Measurements from ENCODE around the gene TCF7. TPM values are rescaled to one million over a fixed set of nuclear protein-coding genes. Genes with fewer than 3 reads are reported as not detected.
"Not testable (repeated sequence)": the region's sequence is repeated elsewhere in the genome, so short reads cannot be mapped to it uniquely, and the experiment has no call there.

Gene TCF7
- total RNA-seq, 1 donor from 2014 or later, result 0.67 TPM

GRCh38 chr5:134146651-134147518 lies 32.4 kb downstream of the TCF7 start:
- H3K36me3 Mint-ChIP-seq (ENCODE audit: unreplicated experiment), result peaks cover 12% of the 10 kb centered on the region
- no peaks in the 10 kb centered on the region for H3K9me3 Mint-ChIP-seq (ENCODE audit: unreplicated experiment)
- peak; percentile 46 for DNase-seq (ENCODE audit: extremely low spot score, unreplicated experiment)
- no peaks in the 10 kb centered on the region for H3K27me3 Mint-ChIP-seq (ENCODE audit: unreplicated experiment)
- H3K27ac Mint-ChIP-seq (ENCODE audit: unreplicated experiment), result no peak overlapping the region
- H3K4me1 Mint-ChIP-seq (ENCODE audit: unreplicated experiment), result peaks cover 22% of the 10 kb centered on the region
- no peak for TF ChIP-seq CTCF (IDR thresholded peaks at IDR 0.05)
- H3K4me3 Mint-ChIP-seq (ENCODE audit: unreplicated experiment), result no peak overlapping the region

GRCh38 chr5:134148316-134148715 lies 33.8 kb downstream of the TCF7 start:
- H3K27me3 Mint-ChIP-seq (ENCODE audit: unreplicated experiment), result no peaks in the 10 kb centered on the region
- H3K27ac Mint-ChIP-seq (ENCODE audit: unreplicated experiment), result peak overlapping the region; percentile 5
- peaks cover 22% of the 10 kb centered on the region for H3K4me1 Mint-ChIP-seq (ENCODE audit: unreplicated experiment)
- no peak for TF ChIP-seq CTCF (IDR thresholded peaks at IDR 0.05)
- DNase-seq (ENCODE audit: extremely low spot score, unreplicated experiment), result peak; percentile 38
- H3K36me3 Mint-ChIP-seq (ENCODE audit: unreplicated experiment), result peaks cover 20% of the 10 kb centered on the region
- H3K4me3 Mint-ChIP-seq (ENCODE audit: unreplicated experiment), result no peak overlapping the region
- H3K9me3 Mint-ChIP-seq (ENCODE audit: unreplicated experiment), result no peaks in the 10 kb centered on the region

- H3K4me3 Mint-ChIP-seq (ENCODE audit: unreplicated experiment), result no peak overlapping the region
- no peak overlapping the region for H3K27ac Mint-ChIP-seq (ENCODE audit: unreplicated experiment)
- TF ChIP-seq CTCF (IDR thresholded peaks at IDR 0.05), result no peak
- no peaks in the 10 kb centered on the region for H3K27me3 Mint-ChIP-seq (ENCODE audit: unreplicated experiment)
- H3K9me3 Mint-ChIP-seq (ENCODE audit: unreplicated experiment), result no peaks in the 10 kb centered on the region
- peaks cover 22% of the 10 kb centered on the region for H3K4me1 Mint-ChIP-seq (ENCODE audit: unreplicated experiment)
- peaks cover 22% of the 10 kb centered on the region for H3K36me3 Mint-ChIP-seq (ENCODE audit: unreplicated experiment)
- peak; percentile 32 for DNase-seq (ENCODE audit: extremely low spot score, unreplicated experiment)
Observed at GRCh38 chr5:134148986-134149539, 34.6 kb downstream of the TCF7 start.

- Mint-ChIP-seq H3K9me3 (ENCODE audit: unreplicated experiment) (no peaks in the 10 kb centered on the region), H3K27ac (ENCODE audit: unreplicated experiment) (no peak overlapping the region), H3K27me3 (ENCODE audit: unreplicated experiment) (no peaks in the 10 kb centered on the region), H3K36me3 (ENCODE audit: unreplicated experiment) (peaks cover 24% of the 10 kb centered on the region), H3K4me1 (ENCODE audit: unreplicated experiment) (peaks cover 22% of the 10 kb centered on the region), H3K4me3 (ENCODE audit: unreplicated experiment) (no peak overlapping the region)
- TF ChIP-seq CTCF (IDR thresholded peaks at IDR 0.05), result no peak
- DNase-seq (ENCODE audit: extremely low spot score, unreplicated experiment), result peak; percentile 32
Observed at GRCh38 chr5:134149571-134150303, 35.3 kb downstream of the TCF7 start.

GRCh38 chr5:134151723-134152122 lies 37.2 kb downstream of the TCF7 start:
- TF ChIP-seq CTCF (IDR thresholded peaks at IDR 0.05), result no peak
- peaks cover 33% of the 10 kb centered on the region for H3K36me3 Mint-ChIP-seq (ENCODE audit: unreplicated experiment)
- peaks cover 22% of the 10 kb centered on the region for H3K4me1 Mint-ChIP-seq (ENCODE audit: unreplicated experiment)
- no peaks in the 10 kb centered on the region for H3K27me3 Mint-ChIP-seq (ENCODE audit: unreplicated experiment)
- H3K27ac Mint-ChIP-seq (ENCODE audit: unreplicated experiment), result no peak overlapping the region
- H3K9me3 Mint-ChIP-seq (ENCODE audit: unreplicated experiment), result no peaks in the 10 kb centered on the region
- H3K4me3 Mint-ChIP-seq (ENCODE audit: unreplicated experiment), result no peak overlapping the region
- no peak for DNase-seq (ENCODE audit: extremely low spot score, unreplicated experiment)

- H3K27me3 Mint-ChIP-seq (ENCODE audit: unreplicated experiment); H3K4me3 Mint-ChIP-seq (ENCODE audit: unreplicated experiment); H3K9me3 Mint-ChIP-seq (ENCODE audit: unreplicated experiment); H3K27ac Mint-ChIP-seq (ENCODE audit: unreplicated experiment): not testable (repeated sequence)
- Mint-ChIP-seq H3K4me1 (ENCODE audit: unreplicated experiment) (peaks cover 20% of the 10 kb centered on the region), H3K36me3 (ENCODE audit: unreplicated experiment) (peaks cover 32% of the 10 kb centered on the region)
- DNase-seq (ENCODE audit: extremely low spot score, unreplicated experiment), result peak; percentile 46
Observed at GRCh38 chr5:134152173-134152832, 37.8 kb downstream of the TCF7 start.
